IMR-90 (cell line): ENCODE measurements around the gene WIPI1. TPM values are rescaled to one million over a fixed set of nuclear protein-coding genes. Genes with fewer than 3 reads are reported as not detected.

Experiments used
- ATAC-seq: fragments of 200-7000 bp; cut with Tn5 transposase; 2 replicates; pipeline ENCODE4 v1.9.1; 2020; ENCODE audit warnings: low read depth, mild to moderate bottlenecking, moderate library complexity
- BruUV-seq: library from RNA; stranded (reverse); fragments of 400-500 nt; replicated peaks from 2 replicates; lab custom pipeline; 2021; lab: Mats Ljungman, UMichigan
- CTCF ChIA-PET: fragments of 300-600 bp; formaldehyde crosslinking; extraction: SDS; loops from one replicate; lab custom pipeline; 2021; ENCODE audit warnings: antibody characterized with exemption; lab: Yijun Ruan, JAX
- POLR2A ChIA-PET: fragments of 300-600 bp; sonication (Branson Sonifier 250); formaldehyde crosslinking; loops from one replicate; lab custom pipeline; 2022; ENCODE audit warnings: antibody characterized with exemption; ENCODE audit not compliant: unreplicated experiment; lab: Charles Lee
- DNase-seq: peaks from one replicate; pipeline ENCODE4 v3.0.0; 2013
- H2AFZ ChIP-seq: replicated peaks from 2 replicates; pipeline ENCODE3; 2013; ENCODE audit warnings: low read length, mild to moderate bottlenecking; ENCODE audit not compliant: poor library complexity
- H2AK5ac ChIP-seq: 2 replicates; pipeline ENCODE4 v1.6.1; 2013; ENCODE audit warnings: low read depth, low read length, inconsistent platforms
- H2AK9ac ChIP-seq: replicated peaks from 2 replicates; pipeline ENCODE3; 2013; ENCODE audit warnings: mild to moderate bottlenecking, low read depth, low read length, moderate library complexity; ENCODE audit not compliant: poor library complexity
- H2BK120ac ChIP-seq: 2 replicates; pipeline ENCODE4 v1.6.1; 2013; ENCODE audit warnings: low read depth, low read length, inconsistent platforms
- H2BK15ac ChIP-seq: 3 replicates; pipeline ENCODE4 v1.6.1; 2013; ENCODE audit warnings: low read depth, low read length, inconsistent platforms
- H2BK20ac ChIP-seq: 2 replicates; pipeline ENCODE4 v1.6.1; 2013; ENCODE audit warnings: low read depth, mild to moderate bottlenecking, inconsistent platforms, low read length, moderate library complexity
- H2BK5ac ChIP-seq: 2 replicates; pipeline ENCODE4 v1.6.1; 2013; ENCODE audit warnings: mild to moderate bottlenecking, low read depth, low read length, inconsistent platforms; ENCODE audit not compliant: poor library complexity, severe bottlenecking
- H3K14ac ChIP-seq: replicated peaks from 2 replicates; pipeline ENCODE4 v1.6.1; 2013; ENCODE audit warnings: low read depth, low read length, inconsistent platforms
- H3K18ac ChIP-seq: 2 replicates; pipeline ENCODE4 v1.6.1; 2013; ENCODE audit warnings: low read depth, low read length, control low read depth
- H3K23ac ChIP-seq: 2 replicates; pipeline ENCODE4 v1.6.1; 2013; ENCODE audit warnings: low read depth, low read length, inconsistent platforms
- H3K27ac ChIP-seq: 2 replicates; pipeline ENCODE4 v1.5.1; 2013; ENCODE audit warnings: mild to moderate bottlenecking, control low read depth, low read length; ENCODE audit not compliant: insufficient read depth
- H3K27me3 ChIP-seq: 2 replicates; pipeline ENCODE4 v1.6.1; 2013; ENCODE audit warnings: low read length; ENCODE audit not compliant: control insufficient read depth, insufficient read depth
- H3K36me3 ChIP-seq: 2 replicates; pipeline ENCODE4 v1.6.1; 2013; ENCODE audit warnings: low read length, mixed read lengths; ENCODE audit not compliant: control insufficient read depth, insufficient read depth
- H3K4ac ChIP-seq: 2 replicates; pipeline ENCODE4 v1.6.1; 2013; ENCODE audit warnings: low read depth, low read length, inconsistent platforms
- H3K4me1 ChIP-seq: 2 replicates; pipeline ENCODE4 v1.6.1; 2013; ENCODE audit warnings: low read length, mixed read lengths; ENCODE audit not compliant: control insufficient read depth, insufficient read depth
- H3K4me2 ChIP-seq: 2 replicates; pipeline ENCODE4 v1.6.1; 2013; ENCODE audit warnings: low read depth, mild to moderate bottlenecking, control low read depth, low read length, moderate library complexity
- H3K4me3 ChIP-seq: 2 replicates; pipeline ENCODE4 v1.5.1; 2013; ENCODE audit warnings: low read depth, mild to moderate bottlenecking, control low read depth, low read length, moderate library complexity; ENCODE audit not compliant: insufficient read depth
- H3K56ac ChIP-seq: 2 replicates; pipeline ENCODE4 v1.6.1; 2013; ENCODE audit warnings: low read length, inconsistent platforms; ENCODE audit not compliant: insufficient read depth; ENCODE audit errors: extremely low read depth
- H3K79me1 ChIP-seq, 2 experiments: 2 replicates each; pipeline ENCODE4 v1.6.1; 2013; ENCODE audit warnings: low read length in 2 of 2, inconsistent platforms in 1 of 2, low read depth in 1 of 2
- H3K9ac ChIP-seq: 2 replicates; pipeline ENCODE4 v1.6.1; 2013; ENCODE audit warnings: low read depth, low read length, control low read depth
- H3K9me1 ChIP-seq: 2 replicates; pipeline ENCODE4 v1.6.1; 2013; ENCODE audit warnings: low read length, inconsistent platforms; ENCODE audit not compliant: insufficient read depth
- H3K9me3 ChIP-seq: 2 replicates; pipeline ENCODE4 v1.6.1; 2013; ENCODE audit warnings: low read length; ENCODE audit not compliant: control insufficient read depth, insufficient read depth
- H4K20me1 ChIP-seq: 2 replicates; pipeline ENCODE4 v1.6.1; 2013; ENCODE audit warnings: low read length, inconsistent platforms; ENCODE audit not compliant: insufficient read depth
- H4K5ac ChIP-seq: 2 replicates; pipeline ENCODE4 v1.6.1; 2013; ENCODE audit warnings: mild to moderate bottlenecking, low read depth, low read length, control low read depth
- H4K8ac ChIP-seq, 2 experiments: 2 replicates each; pipeline ENCODE4 v1.6.1; 2013; ENCODE audit warnings: low read depth in 2 of 2, low read length in 2 of 2, control low read depth in 1 of 2, inconsistent platforms in 1 of 2
- H4K91ac ChIP-seq: 2 replicates; pipeline ENCODE4 v1.6.1; 2013; ENCODE audit warnings: low read depth, low read length, inconsistent platforms; ENCODE audit not compliant: insufficient read depth
- BHLHE40 ChIP-seq: fragments of 150-350 bp; IDR thresholded peaks from 2 replicates; pipeline ENCODE4 v1.6.1; 2016; ENCODE audit warnings: mild to moderate bottlenecking, low read depth, low read length
- CEBPB ChIP-seq: IDR thresholded peaks from 2 replicates; pipeline ENCODE4 v1.6.1; 2012; ENCODE audit warnings: low read depth, low read length, improper control_type of control experiment
- CHD1 ChIP-seq: IDR thresholded peaks from 2 replicates; pipeline ENCODE4 v1.6.1; 2012; ENCODE audit warnings: low read depth, low read length, improper control_type of control experiment
- ELK1 ChIP-seq: fragments of 150-350 bp; IDR thresholded peaks from 2 replicates; pipeline ENCODE4 v1.6.1; 2016; ENCODE audit warnings: low read depth, mild to moderate bottlenecking, low read length, moderate library complexity, borderline replicate concordance
- MAFK ChIP-seq: IDR thresholded peaks from 2 replicates; pipeline ENCODE4 v1.6.1; 2012; ENCODE audit warnings: low read depth, low read length, improper control_type of control experiment
- MAZ ChIP-seq: IDR thresholded peaks from 2 replicates; pipeline ENCODE4 v1.6.1; 2012; ENCODE audit warnings: low read depth, mild to moderate bottlenecking, low read length, improper control_type of control experiment, moderate library complexity, borderline replicate concordance
- NFE2L2 ChIP-seq: fragments of 150-350 bp; IDR thresholded peaks from 2 replicates; pipeline ENCODE4 v1.6.1; 2016; ENCODE audit warnings: low read depth, mild to moderate bottlenecking, low read length
- POLR2A ChIP-seq: IDR thresholded peaks from 2 replicates; pipeline ENCODE4 v1.6.1; 2012; ENCODE audit warnings: mild to moderate bottlenecking, low read depth, low read length
- RAD21 ChIP-seq: IDR thresholded peaks from 2 replicates; pipeline ENCODE4 v1.6.1; 2012; ENCODE audit warnings: low read length, improper control_type of control experiment
- RCOR1 ChIP-seq: IDR thresholded peaks from 2 replicates; pipeline ENCODE4 v1.6.1; 2012; ENCODE audit warnings: mild to moderate bottlenecking, low read length, improper control_type of control experiment; ENCODE audit not compliant: insufficient replicate concordance
- SMC3 ChIP-seq: fragments of 150-350 bp; IDR thresholded peaks from 2 replicates; pipeline ENCODE4 v1.6.1; 2016; ENCODE audit warnings: low read depth, mild to moderate bottlenecking, antibody characterized with exemption, low read length, moderate library complexity
- WGBS, 2 experiments: methylation state at CpG; one replicate each; pipeline versions ENCODE4 v1.1.5 to v1.1.7; 2013; ENCODE audit warnings: missing lambda C conversion rate in 2 of 2; ENCODE audit not compliant: insufficient read length in 1 of 2; ENCODE audit errors: extremely low coverage in 2 of 2; 5-methylcytosine and 5-hydroxymethylcytosine counted together
- dilution Hi-C: fragments of 300-500 bp; cut with HindIII; formaldehyde crosslinking; loops from one replicate; pipeline ENCODE4 v1.14.3; 2018; ENCODE audit warnings: low sequenced_read_pairs; ENCODE audit not compliant: unreplicated experiment
- in situ Hi-C: fragments of 300-500 bp; cut with MboI; formaldehyde crosslinking; loops from 3 replicates; pipeline ENCODE4 v1.14.3; 2019; ENCODE audit warnings: low sequenced_read_pairs, inconsistent platforms, mixed read lengths
- intact Hi-C: fragments of 100-400 bp; cut with micrococcal nuclease; formaldehyde crosslinking; loops from 2 replicates; pipeline ENCODE4 v1.10.0; 2022
- polyA plus RNA-seq, 3 experiments: library from polyadenylated mRNA; depleted of rRNA; stranded (reverse); fragments of >200 nt; gene quantifications; 2 replicates each; pipeline ENCODE4 v1.2.3, GENCODE V29; 2012; ENCODE audit warnings: low replicate concordance in 1 of 3
- total RNA-seq: library from RNA; depleted of rRNA; stranded (reverse); fragments of >200 nt; gene quantifications from 2 replicates; pipeline ENCODE4 v1.2.3, GENCODE V29; 2012
- TF ChIP-seq, protein P1 (sequence below): fragments of 150-350 bp; IDR thresholded peaks from 2 replicates; pipeline ENCODE4 v1.6.1; 2017; ENCODE audit warnings: mild to moderate bottlenecking, antibody characterized with exemption, low read length, low read depth

WIPI1 gene
- total and polyA plus RNA-seq, 2 of the 4 experiments (the other 2 are of a cell fraction), result 78.6 to 129 TPM

- no peak overlapping the region for H3K4me3 ChIP-seq
- in situ Hi-C loops, result loop anchor here (25.0 kb wide), 1 partner anchor 499 kb away; no protein-coding TSS in a partner anchor
- H3K4ac ChIP-seq, result no peak overlapping the region
- no peak overlapping the region for H2AK9ac ChIP-seq
- H3K18ac ChIP-seq, result no peak overlapping the region
- no peak for TF ChIP-seq CHD1
- no peak for TF ChIP-seq MAZ
- no peak for TF ChIP-seq SMC3
- TF ChIP-seq MAFK, result no peak
- no peak for TF ChIP-seq NFE2L2
- TF ChIP-seq RAD21, result no peak
- no peak for TF ChIP-seq BHLHE40
- no peak for TF ChIP-seq ELK1
- no peak for TF ChIP-seq CEBPB
- TF ChIP-seq RCOR1, result no peak
- TF ChIP-seq POLR2A, result no peak
- TF ChIP-seq, protein P1, sequence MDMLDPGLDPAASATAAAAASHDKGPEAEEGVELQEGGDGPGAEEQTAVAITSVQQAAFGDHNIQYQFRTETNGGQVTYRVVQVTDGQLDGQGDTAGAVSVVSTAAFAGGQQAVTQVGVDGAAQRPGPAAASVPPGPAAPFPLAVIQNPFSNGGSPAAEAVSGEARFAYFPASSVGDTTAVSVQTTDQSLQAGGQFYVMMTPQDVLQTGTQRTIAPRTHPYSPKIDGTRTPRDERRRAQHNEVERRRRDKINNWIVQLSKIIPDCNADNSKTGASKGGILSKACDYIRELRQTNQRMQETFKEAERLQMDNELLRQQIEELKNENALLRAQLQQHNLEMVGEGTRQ, result no peak
- no peaks in the 10 kb centered on the region for H3K4me1 ChIP-seq
- H3K9me3 ChIP-seq, result no peaks in the 10 kb centered on the region
- ATAC-seq, result no peak
- intact Hi-C loops, result loop anchor here (5.0 to 10.0 kb wide), 3 partner anchors 259 to 783 kb away; no protein-coding TSS in a partner anchor
- POLR2A ChIA-PET, result no interaction called here
- no peak overlapping the region for H2AK5ac ChIP-seq
- H2BK120ac ChIP-seq, result no peak overlapping the region
- CTCF ChIA-PET, result no interaction called here
- H3K79me1 ChIP-seq, result peaks cover 0 to 2% of the 10 kb centered on the region in 2 experiments; a peak in 1 of 4 replicates
- no peak overlapping the region for H4K5ac ChIP-seq
- no peak overlapping the region for H4K8ac ChIP-seq
- H3K27ac ChIP-seq, result no peak overlapping the region
- peaks cover 2% of the 10 kb centered on the region; the same call in 1 of the 2 replicates for H3K27me3 ChIP-seq
- no peak overlapping the region for H3K14ac ChIP-seq
- no peak overlapping the region for H4K91ac ChIP-seq
- WGBS, 2 experiments, result 36% methylated on average over 3 of the region's 5 CpGs; no CpG with 5 or more reads in 1 of the 2 experiments
- no TSS peak for BruUV-seq
- no peak overlapping the region for H3K23ac ChIP-seq
- H2BK15ac ChIP-seq, result no peak overlapping the region
- no peaks in the 10 kb centered on the region for H3K36me3 ChIP-seq
- no peak overlapping the region for H2BK5ac ChIP-seq
- no peak overlapping the region for H3K56ac ChIP-seq
- no peak overlapping the region for H2AFZ ChIP-seq
- H3K4me2 ChIP-seq, result no peak overlapping the region
- no peak for DNase-seq
- no peaks in the 10 kb centered on the region for H3K9me1 ChIP-seq
- 0 out of 2 replicates have a peak, but pooled peaks cover 3% of the 10 kb centered on the region for H4K20me1 ChIP-seq
- H2BK20ac ChIP-seq, result no peak overlapping the region
- no peak overlapping the region for H3K9ac ChIP-seq
- dilution Hi-C loops, result no loop called here
Measured at GRCh38 chr17:68461589-68461988, 4.3 kb upstream of the WIPI1 start.
